ENCODE data around the gene INPP5A. TPM values are rescaled to one million over a fixed set of nuclear protein-coding genes. Genes with fewer than 3 reads are reported as not detected.

Gene INPP5A
- polyA plus RNA-seq, 3 donors from 2014 or later, result 0.30 to 1.7 (median 0.48) TPM

DNA sequence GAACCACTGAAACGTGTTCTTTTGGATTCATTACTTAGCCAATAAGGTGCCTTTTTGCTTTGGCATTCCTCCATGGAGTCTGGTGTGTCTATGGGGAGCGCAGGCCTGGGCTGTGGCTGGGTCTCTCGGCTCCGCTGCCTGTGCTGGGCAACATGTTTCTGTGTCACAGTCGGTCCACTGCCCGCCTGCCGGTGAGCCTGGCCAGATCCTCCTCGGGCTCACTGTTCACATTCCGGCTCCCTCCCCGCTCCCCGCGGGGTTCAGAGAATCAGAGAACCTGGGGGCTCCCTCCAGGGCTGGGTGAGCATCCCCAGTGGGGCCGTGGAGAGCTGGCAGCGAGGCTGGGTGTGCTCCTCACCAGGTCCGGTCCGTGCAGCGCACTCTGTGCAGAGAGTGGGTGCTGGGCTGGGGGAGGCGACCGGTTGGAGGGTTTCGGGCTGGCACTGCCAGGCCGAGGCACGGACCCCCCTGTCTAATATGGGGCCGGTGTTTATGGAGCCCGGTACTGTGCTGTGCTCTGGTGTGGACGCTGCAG, 70.4 kb downstream of the INPP5A start:
- Mint-ChIP-seq H3K36me3 (peaks cover 0 to 4% (median 0%) of the 10 kb centered on the region in 3 donors), H3K9me3 (no peaks in the 10 kb centered on the region), H3K4me1 (peaks cover 16% of the 10 kb centered on the region in 2 donors), H3K27ac (no peak overlapping the region), H3K27me3 (ENCODE audit: low read depth in 3 of 3) (peaks cover 0 to 12% (median 7%) of the 10 kb centered on the region in 3 donors), H3K4me3 (no peak overlapping the region)
- DNase-seq, result no peak

- Mint-ChIP-seq H3K27me3 (ENCODE audit: low read depth in 3 of 3) (peaks cover 0 to 13% (median 7%) of the 10 kb centered on the region in 3 donors), H3K9me3 (no peaks in the 10 kb centered on the region), H3K36me3 (peaks cover 0 to 4% (median 0%) of the 10 kb centered on the region in 3 donors), H3K4me1 (peaks cover 16 to 18% of the 10 kb centered on the region in 2 donors), H3K27ac (no peak overlapping the region), H3K4me3 (no peak overlapping the region)
- DNase-seq, result no peak
Observed at GRCh38 chr10:132608511-132609195, 71.1 kb downstream of the INPP5A start.

DNA sequence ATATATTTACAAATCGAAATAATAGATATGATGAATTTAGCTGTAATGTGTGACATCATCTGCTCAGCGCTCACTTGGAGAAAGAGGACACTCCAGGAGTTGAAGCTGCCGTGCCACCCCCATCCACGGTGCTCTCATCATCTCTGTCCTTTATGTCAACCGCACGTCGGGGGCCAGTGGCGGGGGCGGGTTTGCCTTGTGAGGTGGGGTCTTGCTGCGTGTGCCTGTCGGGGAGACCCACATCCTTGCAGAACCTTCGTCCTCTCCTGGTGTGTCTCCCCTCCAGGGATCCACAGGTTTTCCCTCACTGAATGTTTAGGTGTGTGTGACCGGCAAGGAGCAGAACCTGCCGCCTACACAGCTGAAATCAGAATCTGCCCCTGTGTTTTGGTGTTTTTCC, 71.6 kb downstream of the INPP5A start:
- peak overlapping the region in 2 of 6 donors; percentile 34 to 36 for H3K27ac Mint-ChIP-seq
- H3K27me3 Mint-ChIP-seq (ENCODE audit: low read depth in 3 of 3), result peaks cover 0 to 11% (median 7%) of the 10 kb centered on the region in 3 donors
- H3K9me3 Mint-ChIP-seq, result no peaks in the 10 kb centered on the region
- H3K4me1 Mint-ChIP-seq, result peaks cover 16 to 18% of the 10 kb centered on the region in 2 donors
- peaks cover 0 to 4% (median 0%) of the 10 kb centered on the region in 3 donors for H3K36me3 Mint-ChIP-seq
- no peak for DNase-seq
- H3K4me3 Mint-ChIP-seq, result no peak overlapping the region

GRCh38 chr10:132610071-132610701, 72.6 kb downstream of the INPP5A start:
- H3K4me3 Mint-ChIP-seq, result no peak overlapping the region
- DNase-seq, result no peak
- H3K27me3 Mint-ChIP-seq (ENCODE audit: low read depth in 3 of 3), result peaks cover 0 to 13% (median 10%) of the 10 kb centered on the region in 3 donors
- H3K36me3 Mint-ChIP-seq, result peaks cover 0 to 4% (median 0%) of the 10 kb centered on the region in 3 donors
- peak overlapping the region in 2 of 6 donors; percentile 72 to 82 for H3K27ac Mint-ChIP-seq
- no peaks in the 10 kb centered on the region for H3K9me3 Mint-ChIP-seq
- H3K4me1 Mint-ChIP-seq, result peaks cover 17 to 25% of the 10 kb centered on the region in 2 donors

GRCh38 chr10:132611026-132611910, 73.7 kb downstream of the INPP5A start:
- peaks cover 27 to 35% of the 10 kb centered on the region in 2 donors for H3K4me1 Mint-ChIP-seq
- peaks cover 0 to 3% (median 2%) of the 10 kb centered on the region in 6 donors for H3K9me3 Mint-ChIP-seq
- no peak for DNase-seq
- H3K36me3 Mint-ChIP-seq, result peaks cover 0 to 4% (median 0%) of the 10 kb centered on the region in 3 donors
- H3K27me3 Mint-ChIP-seq (ENCODE audit: low read depth in 3 of 3), result peaks cover 8 to 20% (median 19%) of the 10 kb centered on the region in 3 donors
- H3K4me3 Mint-ChIP-seq, result no peak overlapping the region
- peak overlapping the region in 4 of 6 donors; percentile 56 to 87 (median 77) for H3K27ac Mint-ChIP-seq

GRCh38 chr10:132611986-132612385, 74.4 kb downstream of the INPP5A start:
- Mint-ChIP-seq H3K9me3 (peaks cover 0 to 7% (median 6%) of the 10 kb centered on the region in 6 donors), H3K36me3 (peaks cover 0 to 4% (median 0%) of the 10 kb centered on the region in 3 donors), H3K27ac (peak overlapping the region in 5 of 6 donors; percentile 52 to 89 (median 80)), H3K4me1 (peaks cover 35 to 43% of the 10 kb centered on the region in 2 donors), H3K27me3 (ENCODE audit: low read depth in 3 of 3) (peaks cover 15 to 25% (median 22%) of the 10 kb centered on the region in 3 donors), H3K4me3 (no peak overlapping the region)
- peak in 1 of 3 donors; percentile 14 for DNase-seq

DNA sequence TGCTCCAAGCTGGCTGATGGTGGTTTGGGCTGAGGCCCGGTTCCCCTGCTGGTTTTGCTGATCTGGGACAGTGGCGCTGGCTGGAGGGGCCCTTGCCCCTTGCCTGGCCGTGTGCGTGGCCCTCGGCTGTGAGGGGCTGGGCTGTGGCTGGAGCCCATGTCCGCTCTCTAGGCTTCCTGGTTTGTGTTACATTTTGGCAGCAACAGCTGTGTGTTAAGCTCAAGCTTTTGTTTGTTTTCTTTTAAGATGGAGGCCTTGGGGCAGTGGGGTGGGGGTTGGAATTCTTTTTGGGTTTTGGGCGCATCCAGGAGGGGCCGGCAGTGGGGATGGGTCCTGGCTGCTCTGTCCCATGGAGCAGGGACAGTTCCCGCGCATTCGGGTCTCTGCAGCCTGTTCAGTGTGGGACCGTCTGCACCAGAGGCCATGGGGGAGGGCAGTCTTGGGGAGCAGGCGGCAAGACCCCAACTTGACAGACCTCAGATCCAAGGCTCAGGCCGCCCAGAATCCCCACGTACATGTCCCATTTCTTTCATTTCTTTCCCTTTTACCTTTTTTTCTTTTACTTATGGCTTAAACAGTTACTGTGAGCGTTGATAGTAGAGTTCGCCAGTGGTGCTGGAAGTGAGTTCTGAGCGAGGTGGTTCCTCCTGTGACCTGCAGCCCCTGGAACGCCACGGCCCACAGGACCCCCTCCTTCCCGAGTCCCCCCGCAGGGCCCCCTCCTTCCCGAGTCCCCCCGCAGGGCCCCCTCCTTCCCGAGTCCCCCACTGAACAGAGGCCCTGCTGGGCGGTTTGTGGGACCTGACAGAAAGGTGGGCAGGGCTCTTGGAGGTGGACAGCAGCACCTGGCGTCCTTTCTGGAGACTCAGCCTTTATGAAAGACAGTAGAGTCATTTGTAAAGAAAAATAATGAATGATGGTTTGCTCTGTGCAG, 75.3 kb downstream of the INPP5A start:
- Mint-ChIP-seq H3K36me3 (peaks cover 0 to 7% (median 0%) of the 10 kb centered on the region in 3 donors), H3K9me3 (peaks cover 0 to 7% (median 6%) of the 10 kb centered on the region in 6 donors), H3K27me3 (ENCODE audit: low read depth in 3 of 3) (peaks cover 22 to 31% (median 22%) of the 10 kb centered on the region in 3 donors), H3K4me3 (peak overlapping the region in 1 of 5 donors; percentile 27), H3K4me1 (peaks cover 42 to 50% of the 10 kb centered on the region in 2 donors), H3K27ac (peak overlapping the region in 4 of 6 donors; percentile 24 to 80 (median 52))
- DNase-seq, result no peak

GRCh38 chr10:132613566-132614348, 76.2 kb downstream of the INPP5A start:
- no peak overlapping the region for H3K4me3 Mint-ChIP-seq
- peaks cover 4 to 11% (median 7%) of the 10 kb centered on the region in 6 donors for H3K9me3 Mint-ChIP-seq
- peaks cover 42 to 51% of the 10 kb centered on the region in 2 donors for H3K4me1 Mint-ChIP-seq
- peaks cover 19 to 33% (median 23%) of the 10 kb centered on the region in 3 donors for H3K27me3 Mint-ChIP-seq (ENCODE audit: low read depth in 3 of 3)
- H3K27ac Mint-ChIP-seq, result peak overlapping the region in 2 of 6 donors; percentile 13 to 24
- no peak for DNase-seq
- peaks cover 0 to 13% (median 3%) of the 10 kb centered on the region in 3 donors for H3K36me3 Mint-ChIP-seq

DNA sequence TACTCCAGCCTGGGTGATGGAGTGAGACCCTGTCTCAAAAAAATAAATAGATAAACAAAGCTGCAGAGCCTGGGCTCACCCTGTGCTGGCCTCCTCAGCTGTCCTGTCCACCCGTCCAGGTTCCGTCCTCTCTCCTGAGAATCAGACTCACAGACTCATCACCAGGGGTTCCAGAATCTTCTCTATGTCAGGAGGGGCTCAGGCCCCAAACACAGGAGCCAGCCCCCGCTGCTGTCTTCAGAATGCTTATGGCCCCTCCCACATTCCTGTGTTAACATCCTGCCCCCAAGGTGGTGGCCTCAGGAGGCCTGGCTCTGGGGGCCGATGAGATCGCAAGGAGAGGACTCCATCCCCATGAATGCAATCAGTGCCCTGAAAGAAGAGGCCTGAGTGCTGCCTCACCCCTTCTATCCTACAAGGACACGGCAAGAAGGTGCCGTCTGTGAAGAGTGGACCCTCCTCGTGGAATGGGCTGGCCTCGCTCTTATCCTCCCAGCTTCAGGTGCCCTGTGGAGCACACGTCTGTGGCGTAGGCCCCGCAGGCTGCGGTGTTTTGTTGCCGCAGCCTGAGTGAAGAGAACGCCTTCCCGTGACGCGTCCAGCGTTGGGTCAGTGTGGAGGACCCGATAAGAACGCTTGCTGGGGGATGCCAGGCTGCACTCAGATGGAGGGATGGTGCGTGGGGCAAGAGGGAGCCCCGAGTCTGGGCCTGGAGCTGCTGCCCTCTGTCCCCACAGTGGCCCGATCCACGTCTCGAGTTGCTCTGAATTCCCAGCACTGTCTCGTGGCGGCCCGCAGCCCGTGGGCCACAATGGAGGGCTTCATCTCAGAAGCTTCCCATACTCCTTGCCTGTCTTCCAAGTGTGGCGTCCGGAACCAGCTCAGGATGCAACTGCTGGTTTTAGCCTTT, 77.1 kb downstream of the INPP5A start:
- Mint-ChIP-seq H3K4me1 (peaks cover 42 to 51% of the 10 kb centered on the region in 2 donors), H3K9me3 (peaks cover 6 to 15% (median 9%) of the 10 kb centered on the region in 6 donors)

DNA sequence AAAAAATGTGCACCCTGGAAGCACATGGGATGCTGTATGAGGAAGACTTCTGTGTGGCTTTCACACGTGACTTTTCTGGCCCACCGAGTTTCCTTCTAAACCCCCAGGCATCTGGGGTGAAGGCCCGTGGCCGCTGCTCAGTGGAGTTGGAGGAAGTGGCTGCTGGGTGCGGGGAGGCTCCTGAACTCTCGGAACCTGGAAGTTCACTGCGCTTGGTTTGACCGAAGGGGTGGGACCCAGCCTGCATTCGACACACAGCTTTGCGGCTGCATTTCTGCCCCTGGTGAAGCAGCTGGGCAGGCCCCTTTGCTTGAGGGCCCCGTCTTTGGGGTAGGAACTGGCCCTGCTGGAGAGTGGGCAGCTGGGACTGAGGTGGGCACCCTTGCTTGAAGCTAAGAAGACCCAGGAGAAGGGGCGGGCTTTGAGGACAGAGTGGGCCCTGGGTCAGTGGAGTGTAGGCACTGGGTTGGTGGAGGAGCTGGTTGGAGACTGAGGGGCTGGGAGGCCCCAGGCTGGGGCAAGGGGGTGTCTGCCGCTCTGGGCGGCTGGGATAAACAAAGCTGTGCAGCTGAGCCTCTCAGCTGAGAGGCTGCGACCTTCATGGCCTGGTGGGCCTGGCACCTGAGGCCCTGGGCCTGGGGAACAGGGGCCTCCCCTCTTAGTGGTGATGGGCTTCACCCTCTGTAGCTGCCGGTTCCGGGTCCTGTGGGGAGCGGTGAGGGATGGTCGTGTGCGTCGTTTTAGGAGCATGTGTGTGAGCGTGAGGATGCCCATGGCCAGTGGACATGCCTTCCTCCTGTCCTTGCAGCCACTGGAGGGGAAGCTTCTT, 78.0 kb downstream of the INPP5A start:
- DNase-seq, result no peak
- peaks cover 21 to 36% (median 25%) of the 10 kb centered on the region in 3 donors for H3K27me3 Mint-ChIP-seq (ENCODE audit: low read depth in 3 of 3)
- peaks cover 10 to 23% (median 14%) of the 10 kb centered on the region in 6 donors for H3K9me3 Mint-ChIP-seq
- H3K27ac Mint-ChIP-seq, result peak overlapping the region; percentile 86 to 98 (median 95)
- peaks cover 3 to 24% (median 5%) of the 10 kb centered on the region in 3 donors for H3K36me3 Mint-ChIP-seq
- peak overlapping the region; percentile 46 to 86 (median 73) for H3K4me3 Mint-ChIP-seq
- peaks cover 41 to 51% of the 10 kb centered on the region in 2 donors for H3K4me1 Mint-ChIP-seq

More for the DNA sequence above, 77.1 kb downstream of the INPP5A start:
- DNase-seq, result no peak
- Mint-ChIP-seq H3K4me3 (no peak overlapping the region), H3K36me3 (peaks cover 0 to 16% (median 3%) of the 10 kb centered on the region in 3 donors), H3K27me3 (ENCODE audit: low read depth in 3 of 3) (peaks cover 19 to 36% (median 25%) of the 10 kb centered on the region in 3 donors), H3K27ac (peak overlapping the region in 5 of 6 donors; percentile 28 to 98 (median 95))
